NCI-H2196 treated with DMSO at 0.1 percent for 48 hours (cell line): ENCODE results near the gene RGR.

Experiments
- DNase-seq: peaks from one replicate; lab custom pipeline; 2025; ENCODE audit not compliant: unreplicated experiment; lab: John Stamatoyannopoulos, UW

RGR gene, protein sequence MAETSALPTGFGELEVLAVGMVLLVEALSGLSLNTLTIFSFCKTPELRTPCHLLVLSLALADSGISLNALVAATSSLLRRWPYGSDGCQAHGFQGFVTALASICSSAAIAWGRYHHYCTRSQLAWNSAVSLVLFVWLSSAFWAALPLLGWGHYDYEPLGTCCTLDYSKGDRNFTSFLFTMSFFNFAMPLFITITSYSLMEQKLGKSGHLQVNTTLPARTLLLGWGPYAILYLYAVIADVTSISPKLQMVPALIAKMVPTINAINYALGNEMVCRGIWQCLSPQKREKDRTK

DNA sequence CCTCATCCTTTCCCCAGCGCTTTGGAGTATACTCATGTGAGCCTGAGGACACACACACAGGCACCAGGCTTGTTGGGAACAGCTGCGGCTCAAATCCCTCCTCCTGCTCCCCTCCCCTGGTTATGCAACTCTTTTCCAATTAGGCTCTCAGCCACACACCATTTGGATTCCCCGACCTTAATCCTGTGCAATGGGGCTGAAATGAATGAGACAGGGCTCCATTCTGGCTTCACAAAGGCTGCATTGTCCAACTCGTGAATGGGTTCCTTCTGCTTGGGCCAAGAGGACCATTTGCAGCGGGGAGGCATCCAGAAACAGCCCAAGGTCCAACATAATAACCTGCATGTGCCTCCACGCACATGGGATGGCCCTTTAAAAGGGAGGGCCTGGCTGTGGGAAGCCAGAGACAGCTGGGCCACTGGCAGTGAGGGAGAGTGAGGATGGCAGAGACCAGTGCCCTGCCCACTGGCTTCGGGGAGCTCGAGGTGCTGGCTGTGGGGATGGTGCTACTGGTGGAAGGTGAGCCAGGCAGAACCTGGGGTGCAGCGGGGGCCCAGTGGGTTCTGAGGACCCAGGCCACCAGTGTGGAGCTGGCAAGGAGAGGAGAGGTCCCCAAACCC is at the start of gene RGR:
Gene RGR (plus strand): TSS at position 403 of the 620 bp plus-strand sequence. CDS start 38 bp downstream, at position 441.
- DNase-seq = peak; percentile 2

DNA sequence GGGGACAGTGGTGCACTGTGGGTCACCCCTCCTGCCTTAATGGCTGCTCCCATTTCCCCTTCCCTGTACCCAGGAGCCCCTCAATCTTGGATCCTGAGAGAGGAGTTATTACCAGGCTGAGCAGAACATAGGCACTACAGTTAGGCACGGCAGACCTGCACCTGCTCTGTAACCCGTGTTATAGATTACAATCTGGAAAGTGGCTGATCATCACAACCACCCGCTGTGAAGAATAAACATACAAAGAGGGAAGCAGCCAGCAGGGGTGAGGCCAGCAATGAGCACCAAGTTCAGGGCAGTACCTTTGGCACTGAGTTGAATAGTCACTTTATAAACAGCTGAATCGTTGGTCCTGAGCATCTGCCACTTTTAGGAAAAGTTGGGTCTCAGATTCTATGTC is 48.8 kb upstream of the RGR start:
- peak; percentile 53 for DNase-seq

DNA sequence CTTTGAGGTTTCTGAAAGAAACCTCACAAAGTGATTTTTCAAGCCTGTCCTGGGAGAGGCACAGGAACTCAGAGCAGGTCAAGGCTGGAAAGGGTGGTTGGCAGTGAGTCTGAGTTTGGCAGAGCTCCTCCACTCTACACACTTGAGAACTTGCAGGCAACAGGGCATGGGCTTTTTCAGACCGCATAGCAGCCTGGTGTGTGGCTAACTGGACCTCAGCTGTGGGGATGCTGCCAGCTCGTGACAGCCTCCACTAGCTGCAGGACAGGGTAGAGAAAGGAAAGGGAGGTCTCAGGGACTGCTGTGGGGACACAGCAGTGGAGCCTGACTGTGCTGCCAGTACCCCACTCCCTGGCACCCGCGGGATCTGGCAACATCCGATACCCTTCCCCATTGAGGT is 47.9 kb upstream of the RGR start:
- no peak for DNase-seq

DNA sequence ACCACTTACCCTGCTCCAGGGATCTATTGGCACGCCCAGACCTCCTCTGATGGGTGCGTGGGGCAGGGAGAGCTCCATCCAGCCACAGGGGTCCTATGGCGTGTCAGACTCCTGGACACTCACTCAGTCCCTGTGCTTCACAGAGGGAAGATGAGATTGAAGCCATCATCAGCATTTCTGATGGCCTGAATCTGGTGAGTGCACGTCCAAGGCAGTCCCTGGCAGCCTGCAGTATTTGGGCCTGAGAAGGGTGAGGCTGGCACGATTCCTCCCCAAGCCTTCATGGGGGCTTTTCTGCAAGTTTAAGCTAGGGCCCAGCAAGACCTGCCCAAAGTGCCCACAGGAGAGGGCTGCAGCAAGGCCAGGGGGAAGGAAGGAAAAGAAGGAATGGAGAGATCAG is 47.2 kb upstream of the RGR start:
- no peak for DNase-seq

DNA sequence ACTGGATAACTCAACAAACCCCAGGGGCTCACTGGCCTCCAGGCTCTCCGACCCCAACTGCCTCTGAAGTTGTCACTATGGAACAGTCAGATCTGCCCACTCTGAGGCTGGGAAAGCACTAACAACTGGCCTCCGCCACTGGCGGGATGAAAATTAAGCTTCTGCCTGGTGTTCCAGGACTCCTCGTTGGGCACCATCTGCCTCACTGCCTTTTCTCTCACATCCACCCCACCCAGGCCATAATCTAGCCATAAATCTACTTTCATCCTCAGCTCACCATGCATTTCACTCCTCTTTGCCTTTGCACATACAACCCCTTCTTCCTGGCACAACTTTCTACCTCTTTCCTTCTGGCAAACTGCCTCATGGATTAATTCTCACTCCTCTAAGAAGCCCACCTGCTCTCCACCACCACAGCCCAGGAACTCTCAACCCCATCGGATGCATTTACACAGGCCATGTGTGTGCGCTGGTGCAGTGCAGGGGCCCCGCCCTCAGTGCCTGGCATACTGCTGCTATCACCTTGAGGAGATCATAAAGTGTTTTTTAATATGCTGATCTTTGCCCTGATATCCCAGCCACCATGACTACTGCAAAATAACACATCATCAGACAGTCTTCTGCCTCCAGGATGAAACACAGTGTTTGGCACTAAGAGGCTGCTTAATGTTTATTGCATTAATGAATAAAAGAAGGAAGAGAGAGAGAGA is 46.5 kb upstream of the RGR start:
- DNase-seq = no peak

DNA sequence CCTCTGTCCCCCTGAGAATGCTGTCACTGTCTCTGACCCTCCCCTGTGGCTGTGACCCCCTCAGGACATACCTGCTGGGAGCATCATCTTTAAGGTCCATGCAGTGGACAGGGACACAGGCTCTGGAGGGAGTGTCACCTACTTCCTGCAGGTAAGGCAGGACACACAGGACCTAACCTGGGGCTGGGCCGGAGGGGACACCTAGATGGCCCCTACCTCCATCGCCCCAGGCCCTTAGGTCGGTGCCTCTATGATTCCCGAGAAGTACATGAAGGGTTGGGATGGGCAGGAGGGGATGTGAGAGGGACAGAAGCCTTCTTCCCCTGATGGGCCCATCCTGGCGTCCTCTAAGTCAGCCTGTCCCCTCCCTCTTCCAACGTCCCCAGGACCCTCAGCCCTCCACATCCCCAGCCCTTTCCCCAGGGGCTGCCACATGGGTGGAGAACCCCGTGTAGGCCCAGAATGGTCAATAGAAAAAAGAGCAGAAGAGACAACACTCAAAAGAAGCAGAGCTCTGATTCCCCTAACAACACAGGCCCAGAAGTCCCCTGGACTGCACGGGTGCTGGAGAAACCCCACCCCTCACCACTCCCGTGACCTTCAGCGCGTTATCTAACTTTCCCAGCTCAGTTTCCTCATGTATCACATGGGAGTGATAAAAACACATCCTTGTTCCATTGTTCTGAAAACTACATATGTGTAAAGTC is 44.2 kb upstream of the RGR start:
- DNase-seq = no peak

DNA sequence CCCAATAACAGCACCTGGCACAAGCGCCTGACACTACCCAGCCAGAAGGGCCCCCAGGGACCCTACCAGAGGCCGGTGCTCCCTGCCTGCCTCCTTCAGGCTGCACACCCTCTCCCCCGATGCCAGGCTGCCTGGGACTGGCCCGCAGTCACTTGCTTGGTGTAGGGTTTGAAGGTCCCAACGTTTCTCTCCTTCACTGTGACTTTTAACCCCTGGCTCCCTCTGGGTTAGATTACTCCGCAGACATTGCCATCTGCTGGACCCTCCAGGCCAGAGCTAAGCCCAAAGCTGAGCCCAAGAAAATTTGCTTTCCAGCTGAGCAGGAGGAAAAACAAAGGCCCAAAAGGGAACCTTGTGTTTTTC is 43.6 kb upstream of the RGR start:
- no peak for DNase-seq

DNA sequence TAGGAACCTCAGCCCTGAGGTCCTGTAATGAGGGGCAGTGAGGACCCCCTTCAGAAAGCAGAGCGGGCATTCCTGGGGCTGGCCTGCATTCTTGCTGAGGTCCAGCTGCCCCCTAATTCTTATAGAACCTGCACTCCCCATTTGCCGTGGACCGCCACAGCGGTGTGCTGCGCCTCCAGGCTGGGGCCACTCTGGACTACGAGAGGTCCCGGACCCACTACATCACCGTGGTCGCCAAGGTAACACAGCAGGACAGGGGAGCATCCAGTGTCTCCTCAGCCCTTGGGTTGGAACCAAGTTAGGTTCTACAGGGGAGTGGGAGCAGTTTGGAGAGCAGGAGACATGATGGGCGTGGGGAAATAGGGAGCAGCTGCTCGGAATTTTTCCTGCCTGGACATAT is 43.2 kb upstream of the RGR start:
- no peak for DNase-seq

DNA sequence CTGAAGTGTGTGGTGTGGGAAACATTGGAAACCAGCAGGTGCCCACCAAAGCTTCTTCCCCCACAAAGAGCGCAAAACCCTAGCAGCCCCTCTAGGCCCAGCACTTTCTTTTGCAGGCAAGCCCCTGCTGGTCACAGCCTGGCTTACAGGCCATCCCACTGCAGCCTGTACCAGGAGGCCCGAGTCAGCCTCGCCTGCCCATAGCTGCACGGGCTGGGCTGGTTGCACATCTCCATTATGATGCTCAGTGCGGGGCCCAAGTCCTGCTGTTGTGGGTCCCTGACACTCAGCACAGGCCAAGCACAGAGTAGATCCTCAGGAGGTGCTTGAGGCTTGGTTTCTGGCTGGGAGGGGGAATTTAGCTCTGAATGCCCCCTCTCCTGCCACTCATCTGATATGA is 42.5 kb upstream of the RGR start:
- no peak for DNase-seq

DNA sequence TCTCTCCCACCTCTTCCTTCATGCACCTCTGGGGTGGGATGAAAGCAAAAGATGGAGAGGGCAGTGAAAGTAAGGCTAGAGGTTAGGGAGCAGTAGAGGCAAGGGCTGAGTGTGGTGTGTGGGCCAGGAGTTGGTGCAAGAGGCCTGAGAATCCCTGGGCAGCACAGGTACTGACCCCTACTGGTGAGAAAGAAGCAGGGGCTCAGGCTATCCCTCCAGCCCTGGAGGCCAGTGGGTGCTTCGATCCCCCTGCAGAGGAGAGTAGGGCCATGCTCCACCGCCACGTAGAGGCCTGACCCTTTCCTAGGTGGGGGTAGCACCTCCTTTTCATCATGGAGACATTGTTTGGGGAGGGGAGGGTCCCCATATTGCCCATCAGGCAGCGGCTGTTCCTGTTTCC is 40.7 kb upstream of the RGR start:
- DNase-seq = no peak

DNA sequence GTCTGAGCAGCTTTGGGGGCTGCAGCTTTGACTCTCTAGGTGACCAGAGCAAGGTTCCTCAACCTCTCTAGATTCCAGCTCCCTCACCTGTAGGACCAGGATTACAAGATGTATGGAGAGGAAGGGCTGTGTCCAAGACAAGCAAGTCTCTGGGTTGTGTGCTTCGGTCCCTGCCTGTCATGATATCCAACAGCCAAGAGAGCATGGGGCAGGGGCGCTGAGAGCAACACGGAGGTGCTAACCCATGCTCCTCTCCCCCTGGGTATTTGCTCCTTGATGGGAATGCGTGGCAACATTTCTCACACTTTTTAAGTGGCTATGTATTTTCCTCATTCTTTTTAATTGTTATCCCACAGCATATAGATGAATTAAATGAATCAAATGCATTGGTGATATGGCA is 40.2 kb upstream of the RGR start:
- no peak for DNase-seq

DNA sequence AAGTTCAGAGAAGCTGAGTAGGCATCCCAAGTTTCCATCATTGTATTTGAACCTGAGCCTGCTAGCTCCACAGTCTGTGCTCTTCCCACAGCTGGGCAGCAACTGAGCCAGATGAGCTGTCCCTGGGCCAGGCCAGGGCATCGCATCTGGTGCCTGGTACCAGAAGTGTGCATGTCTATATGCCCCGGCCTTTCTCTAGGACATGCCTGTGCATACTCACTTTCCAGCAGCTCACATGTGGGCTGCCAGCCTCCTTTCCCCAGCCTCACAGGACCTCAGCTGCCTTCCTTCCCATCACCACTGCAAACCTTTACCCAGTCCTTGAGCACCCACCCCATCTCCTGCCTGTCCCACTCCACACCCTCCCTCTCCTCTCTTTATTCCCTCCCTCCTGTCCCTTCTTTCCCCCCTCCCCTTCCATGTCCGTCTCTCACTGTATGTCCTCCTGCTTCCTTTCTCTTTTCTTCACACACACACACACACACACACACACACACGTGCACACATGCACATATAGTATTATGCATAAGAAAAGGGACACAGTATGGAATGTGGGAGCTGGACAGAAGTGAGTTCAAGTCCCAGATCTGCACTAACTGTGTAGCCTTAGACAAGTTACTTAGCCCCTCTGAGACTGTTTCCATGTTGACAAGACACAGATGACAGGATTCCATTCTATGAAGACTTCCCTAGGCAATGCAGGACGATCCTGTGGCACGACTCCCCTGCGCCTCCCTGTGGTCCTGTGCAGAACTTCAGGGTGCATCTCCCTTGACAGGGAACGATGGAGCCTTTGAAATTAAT is 39.6 kb upstream of the RGR start:
- DNase-seq = no peak

DNA sequence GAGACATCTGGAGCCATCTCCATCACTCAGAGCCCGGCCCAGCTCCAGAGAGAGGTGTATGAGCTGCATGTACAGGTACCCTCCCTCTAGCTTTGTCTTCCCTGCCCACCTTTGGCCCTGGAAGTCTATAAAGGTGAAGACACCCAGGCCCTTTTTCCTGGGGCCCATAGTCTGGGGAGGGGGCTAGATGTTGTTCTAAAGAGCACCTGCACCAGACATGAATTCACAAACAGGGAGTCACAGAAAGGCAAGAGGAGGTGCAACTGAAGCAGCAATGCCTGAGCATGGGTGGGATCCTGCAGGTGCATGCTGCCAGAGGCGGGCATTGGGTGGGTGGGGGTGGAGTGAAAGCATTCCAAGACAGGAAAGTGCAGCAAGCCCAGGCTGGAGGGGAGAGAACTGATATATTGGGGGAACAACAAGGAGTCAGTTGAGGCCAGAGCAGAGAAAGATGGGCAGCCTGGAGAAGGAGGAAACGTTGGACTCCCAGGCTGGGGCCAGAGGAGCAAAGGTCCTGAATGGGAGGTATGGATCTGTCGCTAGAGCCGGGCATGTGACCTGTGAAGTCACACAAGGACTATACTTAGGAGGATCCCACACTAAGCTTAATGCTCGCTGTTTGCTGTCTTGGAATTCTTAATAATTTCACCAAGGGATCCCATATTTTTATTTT is 38.9 kb upstream of the RGR start:
- DNase-seq = no peak

DNA sequence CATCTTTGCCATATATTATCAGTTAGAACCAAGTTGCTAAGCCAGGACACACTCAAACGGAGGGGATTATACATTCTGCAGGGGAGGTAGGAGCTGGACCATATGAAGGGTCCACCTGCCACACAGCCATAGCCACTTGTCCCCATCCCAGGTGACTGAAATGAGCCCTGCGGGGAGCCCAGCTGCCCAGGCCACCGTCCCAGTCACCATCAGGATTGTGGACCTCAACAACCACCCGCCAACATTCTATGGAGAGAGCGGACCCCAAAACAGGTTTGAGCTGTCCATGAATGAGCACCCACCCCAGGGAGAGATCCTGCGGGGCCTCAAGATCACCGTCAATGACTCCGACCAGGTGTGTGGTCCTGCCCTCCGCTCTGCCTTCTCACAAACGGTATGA is 36.8 kb upstream of the RGR start:
- no peak for DNase-seq

DNA sequence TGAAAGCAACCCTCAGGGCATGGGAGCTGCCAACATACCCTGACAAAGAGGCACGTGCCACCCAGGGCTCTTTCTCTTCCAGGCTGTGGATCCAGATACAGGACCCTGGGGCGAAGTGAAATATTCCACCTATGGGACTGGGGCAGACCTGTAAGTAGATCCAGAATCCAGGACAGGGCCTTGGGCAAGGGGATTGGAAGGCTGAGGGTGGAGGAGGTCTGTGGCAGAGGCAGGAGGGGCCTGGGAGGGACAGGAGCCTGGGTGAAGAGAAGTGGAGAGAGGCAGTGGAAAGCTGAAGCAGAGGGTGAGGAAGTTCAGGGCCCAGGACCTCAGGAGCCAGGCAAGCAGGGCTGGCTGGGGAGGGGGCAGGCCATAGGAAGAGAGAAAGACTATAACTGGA is 33.3 kb upstream of the RGR start:
- no peak for DNase-seq

DNA sequence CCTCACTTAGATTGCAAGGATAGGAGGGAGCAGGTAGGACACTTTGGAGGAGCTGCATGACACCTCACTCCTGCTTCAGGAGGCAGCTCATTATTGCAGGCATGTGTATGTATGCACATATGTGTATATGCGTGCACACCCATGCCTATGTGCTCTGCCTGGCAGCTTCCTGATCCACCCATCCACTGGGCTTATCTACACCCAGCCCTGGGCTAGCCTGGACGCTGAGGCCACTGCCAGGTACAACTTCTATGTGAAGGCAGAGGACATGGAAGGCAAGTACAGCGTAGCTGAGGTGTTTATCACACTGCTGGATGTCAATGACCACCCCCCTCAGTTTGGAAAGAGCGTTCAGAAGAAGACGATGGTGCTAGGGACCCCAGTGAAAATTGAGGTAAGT is 32.8 kb upstream of the RGR start:
- no peak for DNase-seq

DNA sequence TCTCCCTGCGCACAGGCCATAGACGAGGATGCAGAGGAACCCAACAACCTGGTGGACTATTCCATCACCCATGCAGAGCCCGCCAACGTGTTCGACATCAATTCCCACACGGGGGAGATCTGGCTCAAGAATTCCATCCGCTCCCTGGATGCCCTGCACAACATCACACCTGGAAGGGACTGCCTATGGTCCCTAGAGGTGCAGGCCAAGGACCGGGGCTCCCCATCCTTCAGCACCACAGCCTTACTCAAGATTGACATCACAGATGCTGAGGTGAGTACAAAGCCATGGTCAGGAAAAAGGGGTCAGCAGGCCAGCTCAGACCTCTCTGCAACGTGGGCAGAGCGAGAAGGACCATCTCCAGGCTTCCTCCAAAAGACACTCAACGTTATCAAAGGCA is 31.8 kb upstream of the RGR start:
- DNase-seq = no peak

DNA sequence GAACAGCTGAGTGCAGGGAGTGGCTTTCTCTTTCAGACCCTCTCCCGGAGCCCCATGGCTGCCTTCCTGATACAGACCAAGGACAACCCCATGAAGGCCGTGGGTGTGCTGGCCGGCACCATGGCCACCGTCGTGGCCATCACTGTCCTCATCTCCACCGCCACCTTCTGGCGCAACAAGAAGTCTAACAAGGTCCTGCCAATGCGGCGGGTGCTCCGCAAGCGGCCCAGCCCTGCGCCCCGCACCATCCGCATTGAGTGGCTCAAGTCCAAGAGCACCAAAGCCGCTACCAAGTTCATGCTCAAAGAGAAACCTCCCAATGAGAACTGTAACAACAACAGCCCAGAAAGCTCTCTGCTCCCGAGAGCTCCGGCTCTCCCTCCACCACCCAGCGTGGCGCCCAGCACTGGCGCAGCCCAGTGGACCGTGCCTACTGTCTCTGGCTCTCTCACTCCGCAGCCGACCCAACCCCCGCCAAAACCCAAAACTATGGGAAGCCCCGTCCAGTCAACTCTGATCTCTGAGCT is 30.7 kb upstream of the RGR start:
- no peak for DNase-seq

DNA sequence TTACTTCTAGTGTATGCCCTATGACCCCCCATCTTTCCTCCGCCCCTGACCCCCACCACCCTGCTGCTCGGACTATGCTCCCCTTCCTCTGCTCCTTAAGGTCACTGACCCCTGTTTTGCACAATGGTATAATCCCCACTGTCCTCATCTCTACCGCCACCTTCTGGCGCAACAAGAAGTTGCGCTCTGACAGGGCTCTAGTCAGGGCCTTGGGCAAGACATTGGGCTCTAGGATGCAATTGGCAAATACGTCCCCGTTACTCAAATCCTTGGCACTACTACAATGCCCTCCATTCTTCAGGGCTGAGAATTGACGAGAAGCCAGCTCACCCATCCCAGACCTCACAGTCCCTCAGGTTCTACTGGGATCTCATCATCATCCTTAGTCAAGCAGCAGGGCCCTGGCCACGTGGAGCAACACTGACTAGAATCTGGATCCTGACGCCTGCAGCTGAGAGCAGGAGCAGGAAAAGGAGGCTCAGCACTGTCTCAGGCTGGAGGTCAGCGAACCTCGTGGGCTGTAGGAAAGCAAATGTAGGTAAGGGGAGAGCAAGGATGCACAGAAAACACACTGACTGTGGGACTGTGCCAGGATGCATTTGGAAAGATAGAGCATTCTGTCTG is 30.1 kb upstream of the RGR start:
- DNase-seq = no peak

DNA sequence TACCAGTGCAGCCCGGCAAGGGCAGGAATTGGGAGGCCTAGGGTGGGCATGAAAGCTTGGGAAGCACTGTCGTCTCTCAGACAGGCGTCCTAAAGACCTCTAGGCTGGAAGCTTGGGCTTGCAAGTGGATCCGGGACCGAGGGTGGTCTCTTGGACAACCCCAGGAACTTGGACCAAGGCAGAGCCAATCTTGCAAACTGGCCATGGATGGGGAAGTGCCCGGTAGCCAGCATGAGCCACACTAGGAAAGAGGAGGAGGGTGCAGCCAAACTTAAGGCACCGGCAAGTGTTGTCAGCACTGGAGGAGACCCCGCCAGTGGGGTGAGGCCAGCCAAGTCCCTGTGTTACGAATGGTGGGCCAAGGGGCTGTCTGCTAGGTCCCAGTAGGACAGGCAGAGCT is 28.0 kb upstream of the RGR start:
- DNase-seq = no peak
